H1 (cell line): Measurements from ENCODE around the gene TMEM225B. TPM values are rescaled to one million over a fixed set of nuclear protein-coding genes. Genes with fewer than 3 reads are reported as not detected.
"Not testable (repeated sequence)": the region's sequence is repeated elsewhere in the genome, so short reads cannot be mapped to it uniquely, and the experiment has no call there.

Source experiments
- CTCF ChIA-PET: fragments of 300-600 bp; sonication (Branson Sonifier 250); formaldehyde crosslinking; loops from one replicate; lab custom pipeline; 2021; ENCODE audit not compliant: partially characterized antibody; lab: Charles Lee
- POLR2A ChIA-PET: fragments of 300-600 bp; sonication (Branson Sonifier 250); formaldehyde crosslinking; loops from one replicate; lab custom pipeline; 2021; ENCODE audit warnings: inconsistent platforms; ENCODE audit not compliant: partially characterized antibody; lab: Charles Lee
- DNase-seq, 2 experiments: peaks; one replicate each; pipeline versions ENCODE4 v3.0.0 to v3.0.0-alpha.2; 2010 to 2022; ENCODE audit warnings: low spot score in 2 of 2, low read depth in 1 of 2, mixed read lengths in 1 of 2
- FAIRE-seq: peaks from 2 replicates; lab custom pipeline; 2011; peaks lifted over from hg19 to GRCh38; lab: Jason Lieb, UNC
- H2AFZ ChIP-seq: 2 replicates; pipeline ENCODE4 v1.8.1; 2012; ENCODE audit warnings: low read length, inconsistent platforms
- H2AK5ac ChIP-seq: 2 replicates; pipeline ENCODE4 v1.6.1; 2013; ENCODE audit warnings: low read depth, low read length
- H2BK120ac ChIP-seq: replicated peaks from 2 replicates; pipeline ENCODE3; 2013; ENCODE audit warnings: low read depth, low read length, inconsistent platforms
- H2BK12ac ChIP-seq: 2 replicates; pipeline ENCODE4 v1.6.1; 2013; ENCODE audit warnings: low read depth, low read length
- H2BK15ac ChIP-seq: 2 replicates; pipeline ENCODE4 v1.6.1; 2013; ENCODE audit warnings: low read length
- H2BK20ac ChIP-seq: 2 replicates; pipeline ENCODE4 v1.6.1; 2013; ENCODE audit warnings: low read length
- H2BK5ac ChIP-seq: 2 replicates; pipeline ENCODE4 v1.6.1; 2013; ENCODE audit warnings: low read depth, low read length
- H3K14ac ChIP-seq: 2 replicates; pipeline ENCODE4 v1.6.1; 2013; ENCODE audit warnings: inconsistent platforms; ENCODE audit not compliant: insufficient read length
- H3K18ac ChIP-seq: 2 replicates; pipeline ENCODE4 v1.6.1; 2013; ENCODE audit warnings: low read length; ENCODE audit errors: extremely low read depth
- H3K23ac ChIP-seq: 2 replicates; pipeline ENCODE4 v1.6.1; 2013; ENCODE audit warnings: inconsistent platforms; ENCODE audit not compliant: insufficient read length
- H3K23me2 ChIP-seq: 2 replicates; pipeline ENCODE4 v1.6.1; 2013; ENCODE audit warnings: low read depth, low read length
- H3K27ac ChIP-seq: 2 replicates; pipeline ENCODE4 v1.6.1; 2011; ENCODE audit warnings: low read depth, low read length, inconsistent platforms
- H3K27me3 ChIP-seq, 4 experiments: replicated peaks in 1 of 4; 1 replicate in 1 of 4; 2 replicates in 3 of 4; pipeline versions ENCODE4 v1.6.1 to v1.8.1; 2011 to 2013; ENCODE audit warnings: low read length in 3 of 4, mild to moderate bottlenecking in 3 of 4, inconsistent platforms in 2 of 4, mixed read lengths in 2 of 4, moderate library complexity in 1 of 4; ENCODE audit not compliant: control insufficient read depth in 3 of 4, insufficient read depth in 3 of 4; ENCODE audit errors: extremely low read depth in 1 of 4
- H3K36me3 ChIP-seq, 4 experiments: 2 replicates each; pipeline versions ENCODE4 v1.6.1 to v1.8.1; 2011 to 2013; ENCODE audit warnings: mild to moderate bottlenecking in 4 of 4, low read length in 3 of 4, moderate library complexity in 2 of 4, control low read depth in 1 of 4, inconsistent platforms in 1 of 4; ENCODE audit not compliant: insufficient read depth in 4 of 4, control insufficient read depth in 2 of 4
- H3K4ac ChIP-seq: replicated peaks from 2 replicates; pipeline ENCODE3; 2013; ENCODE audit warnings: low read length, low read depth, mixed read lengths, inconsistent platforms; ENCODE audit not compliant: insufficient read length
- H3K4me1 ChIP-seq, 4 experiments: replicated peaks in 1 of 4; 1 replicate in 1 of 4; 2 replicates in 3 of 4; pipeline versions ENCODE4 v1.6.1 to v1.8.1; 2011 to 2013; ENCODE audit warnings: low read length in 3 of 4, inconsistent platforms in 2 of 4, mixed read lengths in 1 of 4; ENCODE audit not compliant: insufficient read depth in 4 of 4, control insufficient read depth in 3 of 4
- H3K4me2 ChIP-seq, 2 experiments: 2 replicates each; pipeline versions ENCODE4 v1.6.1 to v1.8.1; 2011 to 2013; ENCODE audit warnings: low read depth in 2 of 2, low read length in 2 of 2, control low read depth in 1 of 2, inconsistent platforms in 1 of 2, mild to moderate bottlenecking in 1 of 2; ENCODE audit not compliant: insufficient read depth in 1 of 2
- H3K4me3 ChIP-seq, 4 experiments: fragments of 200-600, 300-600 bp in 1 of 4; sonication (generic), shearing (Covaris generic), sonication (Bioruptor Twin) in 1 of 4; 2 replicates each; pipeline versions ENCODE4 v1.5.1 to v1.8.1; 2011 to 2016; ENCODE audit warnings: low read length in 4 of 4, low read depth in 3 of 4, control low read depth in 2 of 4, inconsistent platforms in 2 of 4, mild to moderate bottlenecking in 2 of 4, mixed read lengths in 1 of 4, moderate library complexity in 1 of 4; ENCODE audit not compliant: insufficient read depth in 2 of 4; ENCODE audit errors: extremely low read depth in 1 of 4
- H3K56ac ChIP-seq: replicated peaks from 2 replicates; pipeline ENCODE3; 2013; ENCODE audit warnings: low read depth, mild to moderate bottlenecking, mixed read lengths, low read length, inconsistent platforms; ENCODE audit not compliant: insufficient read length
- H3K79me1 ChIP-seq: 2 replicates; pipeline ENCODE4 v1.6.1; 2013; ENCODE audit warnings: low read depth, low read length, control low read depth
- H3K79me2 ChIP-seq, 2 experiments: 2 replicates each; pipeline versions ENCODE4 v1.6.1 to v1.8.1; 2012 to 2013; ENCODE audit warnings: low read length in 2 of 2, mild to moderate bottlenecking in 2 of 2, inconsistent platforms in 1 of 2; ENCODE audit not compliant: insufficient read depth in 2 of 2, control insufficient read depth in 1 of 2
- H3K9ac ChIP-seq, 4 experiments: replicated peaks in 1 of 4; 1 replicate in 1 of 4; 2 replicates in 3 of 4; pipeline versions ENCODE4 v1.6.1 to v1.8.1; 2011 to 2013; ENCODE audit warnings: low read depth in 3 of 4, low read length in 3 of 4, control low read depth in 2 of 4, mild to moderate bottlenecking in 2 of 4, moderate library complexity in 2 of 4, inconsistent platforms in 1 of 4; ENCODE audit errors: extremely low read depth in 1 of 4
- H3K9me3 ChIP-seq, 2 experiments: 2 replicates each; pipeline versions ENCODE4 v1.6.1 to v1.8.1; 2012 to 2013; ENCODE audit warnings: mild to moderate bottlenecking in 2 of 2, moderate library complexity in 2 of 2, control low read depth in 1 of 2, inconsistent platforms in 1 of 2, low read depth in 1 of 2, low read length in 1 of 2, mixed read lengths in 1 of 2; ENCODE audit not compliant: insufficient read depth in 2 of 2
- H4K20me1 ChIP-seq, 2 experiments: replicated peaks in 1 of 2; 2 replicates each; pipeline versions ENCODE3 to v1.8.1; 2011 to 2013; ENCODE audit warnings: inconsistent platforms in 2 of 2, low read length in 2 of 2, mild to moderate bottlenecking in 1 of 2; ENCODE audit not compliant: insufficient read depth in 2 of 2, control insufficient read depth in 1 of 2
- H4K5ac ChIP-seq: 2 replicates; pipeline ENCODE4 v1.6.1; 2013; ENCODE audit warnings: low read length, low read depth, mixed read lengths, inconsistent platforms; ENCODE audit not compliant: insufficient read length
- H4K8ac ChIP-seq: 2 replicates; pipeline ENCODE4 v1.8.0; 2013; ENCODE audit warnings: mild to moderate bottlenecking, moderate library complexity, low read length, inconsistent platforms; ENCODE audit not compliant: insufficient read depth; ENCODE audit errors: extremely low read depth
- H4K91ac ChIP-seq: replicated peaks from 2 replicates; pipeline ENCODE3; 2013; ENCODE audit warnings: low read length, mixed read lengths, inconsistent platforms; ENCODE audit not compliant: insufficient read length
- BCL11A ChIP-seq, 2 experiments: IDR thresholded peaks; one replicate each; pipeline ENCODE4 v1.6.1; 2011; ENCODE audit warnings: low read depth in 2 of 2, low read length in 2 of 2, mild to moderate bottlenecking in 2 of 2
- BRCA1 ChIP-seq: IDR thresholded peaks from 2 replicates; pipeline ENCODE4 v1.6.1; 2012; ENCODE audit warnings: low read depth, low read length, improper control_type of control experiment
- CREB1 ChIP-seq: IDR thresholded peaks from 2 replicates; pipeline ENCODE4 v1.6.1; 2012; ENCODE audit warnings: inconsistent platforms
- CTCF ChIP-seq, 3 experiments: IDR thresholded peaks; 1 replicate in 2 of 3; 2 replicates in 1 of 3; pipeline versions ENCODE4 v1.5.1 to v1.6.1; 2011; ENCODE audit warnings: low read length in 3 of 3, mild to moderate bottlenecking in 3 of 3, inconsistent platforms in 2 of 3, low read depth in 1 of 3, moderate library complexity in 1 of 3; ENCODE audit not compliant: insufficient read depth in 1 of 3; ENCODE audit errors: control extremely low read depth in 1 of 3
- KDM5A ChIP-seq: fragments of 200-600 bp; IDR thresholded peaks from 2 replicates; pipeline ENCODE4 v1.7.1; 2012; ENCODE audit warnings: mild to moderate bottlenecking, low read length, inconsistent platforms, mixed read lengths
- RAD21 ChIP-seq, 2 experiments: IDR thresholded peaks in 1 of 2; conservative IDR thresholded peaks in 1 of 2; 2 replicates each; pipeline ENCODE4 v1.6.1; 2011; ENCODE audit warnings: low read depth in 2 of 2, low read length in 2 of 2, improper control_type of control experiment in 1 of 2, inconsistent platforms in 1 of 2, mild to moderate bottlenecking in 1 of 2, moderate library complexity in 1 of 2
- TEAD4 ChIP-seq: IDR thresholded peaks from 2 replicates; pipeline ENCODE4 v1.6.1; 2012; ENCODE audit warnings: low read depth, low read length, inconsistent platforms, mixed read lengths
- WGBS, 2 experiments: shearing (Covaris generic) in 1 of 2; methylation state at CpG; one replicate each; pipeline versions ENCODE4 v1.1.6 to v1.1.7; 2013 to 2015; ENCODE audit warnings: low lambda C conversion rate in 2 of 2, mixed read lengths in 2 of 2, inconsistent platforms in 1 of 2, low coverage in 1 of 2, missing lambda C conversion rate in 1 of 2; ENCODE audit not compliant: insufficient replicate concordance in 2 of 2, insufficient coverage in 1 of 2, insufficient read length in 1 of 2; ENCODE audit errors: extremely low coverage in 1 of 2, missing lambda C conversion rate in 1 of 2; 5-methylcytosine and 5-hydroxymethylcytosine counted together
- polyA plus RNA-seq, 7 experiments: library from polyadenylated mRNA; depleted of rRNA in 3 of 7; stranded (reverse) in 5 of 7; unstranded in 2 of 7; fragments of >200 nt in 5 of 7; fragments of 200-250 nt in 2 of 7; gene quantifications; 1 replicate in 5 of 7; 2 replicates in 1 of 7; 4 replicates in 1 of 7; pipeline versions ENCODE4 v1.2.1 to v1.2.3, GENCODE V29; 2011 to 2013; ENCODE audit warnings: missing spikeins in 2 of 7, mixed read lengths in 2 of 7
- total RNA-seq: library from RNA; stranded (reverse); fragmentation: NEBNext Ultra II Directional; extraction: Animal tissue kit (Norgen Biotek cat#: 25700); gene quantifications from 2 replicates; pipeline ENCODE4 v1.2.1, GENCODE V29; 2021

Gene TMEM225B
- total and polyA plus RNA-seq, 2 of the 8 experiments (the other 6 are each of a cell fraction or from before 2014, with no cell fraction given): 0.68 TPM; not detected in 1

GRCh38 chr7:99652671-99653070 is 54.6 kb downstream of the TMEM225B start (continued):
- TF ChIP-seq KDM5A (no peak), CTCF (IDR thresholded peaks at IDR 0.05; ENCODE audit: control extremely low read depth in 1 of 3, insufficient read depth in 1 of 3, low read depth in 1 of 3, low read length in 3 of 3) (no peak), RAD21 (IDR thresholded peaks at IDR 0.05 in 1 of 2, conservative IDR thresholded peaks at IDR 0.05 in 1 of 2; ENCODE audit: low read depth in 2 of 2, low read length in 2 of 2) (no peak), TEAD4 (no peak), BCL11A (IDR thresholded peaks at IDR 0.05; ENCODE audit: low read depth in 2 of 2, low read length in 2 of 2) (no peak), BRCA1 (no peak), CREB1 (no peak)

- H3K36me3 ChIP-seq, H3K4me1 ChIP-seq, H2BK12ac ChIP-seq, H3K23ac ChIP-seq, H2AK5ac ChIP-seq, H3K4ac ChIP-seq, H3K14ac ChIP-seq, H4K20me1 ChIP-seq, FAIRE-seq, H3K27ac ChIP-seq, H3K18ac ChIP-seq, DNase-seq, H2BK20ac ChIP-seq, H3K9me3 ChIP-seq, H3K4me2 ChIP-seq, H3K79me2 ChIP-seq, H2AFZ ChIP-seq, H3K56ac ChIP-seq, H3K23me2 ChIP-seq, H2BK120ac ChIP-seq, H3K79me1 ChIP-seq, H4K5ac ChIP-seq, H4K91ac ChIP-seq, H4K8ac ChIP-seq, H3K27me3 ChIP-seq, H2BK5ac ChIP-seq, H2BK15ac ChIP-seq, H3K4me3 ChIP-seq, CTCF ChIA-PET, H3K9ac ChIP-seq: not testable (repeated sequence)
- 91% methylated on average over 4 of the region's 4 CpGs; no CpG with 5 or more reads in 1 of the 2 experiments for WGBS, 2 experiments
- POLR2A ChIA-PET: interaction anchor here (1.0 kb wide), 1 partner anchor 22 kb away, joined by 4 read pairs; no protein-coding TSS in a partner anchor
Measured at GRCh38 chr7:99653269-99653668, 55.2 kb downstream of the TMEM225B start.
